GM21360 (cell line): Measurements from ENCODE around the gene LRRC38.
"Not testable (repeated sequence)": the region's sequence is repeated elsewhere in the genome, so short reads cannot be mapped to it uniquely, and the experiment has no call there.

Source experiments
- ATAC-seq: cut with Tn5 transposase; IDR thresholded peaks from one replicate; pipeline ENCODE4 v1.9.1; 2021; ENCODE audit warnings: mild to moderate bottlenecking, moderate library complexity; ENCODE audit not compliant: unreplicated experiment

The LRRC38 gene

DNA sequence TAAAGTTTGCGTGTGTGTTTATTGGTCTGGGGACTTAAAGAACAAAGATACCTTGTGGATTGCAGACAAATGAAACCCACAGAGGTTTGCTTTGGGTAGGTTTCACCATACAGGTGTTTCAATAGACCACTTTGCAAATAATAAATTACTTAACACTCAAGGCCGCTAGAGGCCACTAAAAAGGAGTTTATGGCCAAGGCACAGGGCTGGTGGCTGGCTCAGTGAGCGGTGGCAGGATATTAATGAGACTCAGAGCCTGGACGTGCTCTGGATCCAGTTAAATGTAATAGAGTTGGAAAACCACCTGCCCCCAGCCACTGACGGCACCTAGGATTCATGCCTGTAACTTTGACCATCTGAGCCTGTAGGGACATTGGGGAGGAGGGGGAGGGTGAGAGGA, 44.5 kb downstream of the LRRC38 start:
- no peak for ATAC-seq

DNA sequence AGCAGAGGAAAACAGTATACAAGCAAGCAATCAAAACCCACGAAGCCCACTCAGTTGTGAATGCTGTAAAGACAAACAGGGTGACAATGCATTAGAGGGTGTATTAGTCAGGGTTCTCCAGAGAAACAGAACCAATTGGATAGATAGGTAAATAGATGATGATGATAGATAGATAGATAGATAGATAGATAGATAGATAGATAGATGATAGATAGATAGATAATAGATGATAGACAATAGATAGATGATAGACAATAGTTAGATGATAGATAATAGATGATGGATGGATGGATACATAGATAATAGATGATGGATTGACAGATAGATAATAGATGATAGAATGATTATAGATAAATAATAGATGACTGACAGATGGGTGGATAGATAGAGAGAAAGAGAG, 48.3 kb downstream of the LRRC38 start:
- no peak for ATAC-seq

DNA sequence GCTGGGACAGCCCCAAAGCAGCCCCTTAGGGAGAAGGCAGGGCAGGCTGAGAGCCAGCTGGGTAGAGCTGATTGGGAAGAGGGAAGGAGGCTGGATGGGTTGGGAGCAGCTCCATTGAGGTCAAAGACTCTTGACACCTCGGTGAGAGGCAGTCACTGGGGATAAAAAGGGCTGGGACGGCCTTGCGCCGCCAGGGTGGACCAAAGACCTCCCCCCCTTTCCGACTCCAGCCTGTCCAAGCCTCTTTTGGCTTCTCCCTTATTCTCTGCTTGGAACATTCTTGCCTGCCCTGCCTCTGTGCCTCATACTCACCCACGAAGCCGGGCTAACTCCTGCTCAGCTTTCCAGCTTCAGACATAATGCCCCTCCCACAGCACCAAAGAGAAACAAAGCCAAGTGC, 51.1 kb downstream of the LRRC38 start:
- no peak for ATAC-seq

DNA sequence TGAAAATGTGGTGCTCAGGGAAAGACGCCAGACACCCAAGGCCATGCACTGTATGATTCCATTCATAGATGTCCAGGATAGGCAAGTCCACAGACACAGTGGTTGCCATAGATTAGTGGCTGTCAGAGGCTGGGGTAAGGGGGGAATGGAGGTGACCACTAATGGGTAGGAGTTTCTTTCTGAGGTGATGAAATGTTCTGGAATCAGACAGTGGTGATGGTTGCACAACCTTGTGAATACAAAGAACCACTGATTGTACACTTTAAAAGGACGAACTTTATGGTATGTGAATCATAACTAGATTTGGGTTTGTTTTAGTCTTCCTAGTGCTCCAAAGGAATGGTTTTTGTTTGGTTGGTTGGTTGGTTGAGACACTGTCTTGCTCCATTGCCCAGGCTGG, 51.8 kb downstream of the LRRC38 start:
- ATAC-seq: no peak

DNA sequence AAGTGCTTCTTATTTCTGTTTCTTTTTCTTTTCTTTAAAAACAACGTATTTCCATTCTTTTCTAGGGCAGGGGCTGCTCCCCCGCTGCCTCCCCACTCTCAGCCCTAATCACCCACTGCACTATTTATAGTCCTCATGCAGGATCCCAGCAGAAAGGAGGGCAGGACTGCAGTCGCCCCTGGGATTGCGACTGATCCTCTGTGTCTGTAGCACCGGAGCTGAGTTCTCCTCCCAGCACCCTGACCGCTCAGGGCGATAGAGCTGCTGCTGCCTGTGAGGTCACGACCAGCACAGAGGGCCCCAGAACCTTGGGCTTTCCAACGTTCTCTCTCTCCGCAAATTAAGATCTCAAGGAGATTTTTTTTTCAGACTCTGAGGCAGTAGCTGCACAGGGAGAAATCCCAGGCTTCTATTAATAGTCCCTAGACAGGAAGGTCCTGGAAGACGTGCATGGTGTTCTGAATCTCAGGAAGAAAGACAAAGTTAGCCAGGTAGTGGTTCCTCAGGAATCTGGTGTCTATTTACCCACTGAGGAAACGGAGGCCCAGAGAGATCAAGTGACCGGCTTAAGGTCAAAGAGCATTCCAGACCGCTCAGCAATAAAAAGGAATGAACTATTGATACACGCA, 56.8 kb downstream of the LRRC38 start:
- no peak for ATAC-seq

DNA sequence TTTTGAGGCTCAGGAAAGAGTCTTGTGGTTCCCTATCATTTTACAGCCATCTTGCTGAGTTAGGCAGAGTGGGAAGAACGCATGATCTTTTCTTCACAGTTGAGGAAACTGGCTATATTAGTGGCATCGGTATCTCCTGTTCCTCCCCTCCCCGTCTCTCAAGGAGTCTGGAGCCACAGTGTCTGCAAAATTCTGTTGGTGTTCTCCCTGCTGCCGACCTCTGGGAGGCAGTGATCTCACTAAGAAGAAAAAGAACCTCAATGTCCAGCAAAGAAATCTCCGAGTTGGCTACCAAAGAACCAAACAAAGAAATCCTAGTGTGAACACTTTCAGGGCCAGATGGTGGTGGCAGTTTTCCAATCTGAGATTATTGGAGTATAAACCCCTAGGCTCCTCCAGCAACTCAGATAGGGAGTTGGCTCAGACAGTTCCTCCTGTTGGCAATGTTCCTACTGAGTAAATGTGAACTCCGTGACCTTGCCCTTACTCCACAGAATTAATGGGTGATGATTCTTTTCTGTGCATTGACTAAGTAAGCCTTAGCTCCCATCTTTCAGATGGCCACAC, 62.3 kb downstream of the LRRC38 start:
- ATAC-seq: no peak

DNA sequence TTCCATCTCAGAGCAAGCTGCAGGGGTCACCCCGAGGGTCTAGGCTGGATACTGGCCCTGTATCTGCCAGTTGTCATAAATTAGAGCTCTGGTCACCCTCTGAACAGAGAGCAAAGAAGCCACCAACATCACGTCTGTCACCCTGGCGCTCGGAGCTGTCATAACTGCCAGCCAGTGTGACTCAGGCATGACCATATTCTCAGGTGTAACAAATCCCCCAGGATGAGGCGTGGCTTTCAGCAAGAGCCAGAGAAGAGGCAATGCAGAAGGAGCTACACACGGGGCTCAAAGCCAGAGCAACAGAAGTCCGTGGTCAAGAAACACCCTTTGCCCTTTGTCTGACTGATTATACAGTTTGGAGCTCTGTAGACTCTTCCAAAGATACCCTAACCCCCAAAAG, 63.6 kb downstream of the LRRC38 start:
- no peak for ATAC-seq

DNA sequence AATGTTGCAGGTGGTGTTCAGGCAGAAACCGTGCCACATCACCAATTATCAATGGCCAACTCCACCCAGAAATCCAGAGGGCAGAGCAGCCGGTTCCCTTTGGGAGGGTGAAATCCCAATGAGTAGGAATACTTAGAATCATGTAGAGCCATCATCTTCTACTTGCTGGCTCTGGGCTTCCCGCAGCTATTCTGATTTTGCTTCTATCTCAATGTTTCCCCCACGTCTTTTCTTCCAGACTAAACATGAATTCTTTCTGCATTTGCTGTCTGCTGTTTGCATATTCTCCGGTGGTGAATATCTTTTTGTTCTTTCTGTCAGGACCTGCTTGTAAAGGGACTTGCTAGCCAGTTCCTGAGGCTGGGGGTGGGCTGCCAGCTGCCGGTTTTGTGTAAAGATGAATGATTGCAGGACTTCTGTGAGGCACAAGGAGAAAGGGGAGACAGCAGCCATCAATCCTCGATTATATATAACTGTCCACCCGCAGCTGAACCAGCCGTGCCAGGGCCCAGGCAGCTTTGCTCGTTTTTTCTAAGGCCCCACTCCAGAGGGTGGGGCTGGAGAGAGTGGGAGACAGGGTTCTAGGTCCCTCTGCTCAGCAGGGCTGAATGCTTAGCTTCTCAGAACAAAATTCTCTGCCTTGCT, 70.3 kb downstream of the LRRC38 start:
- ATAC-seq: no peak

DNA sequence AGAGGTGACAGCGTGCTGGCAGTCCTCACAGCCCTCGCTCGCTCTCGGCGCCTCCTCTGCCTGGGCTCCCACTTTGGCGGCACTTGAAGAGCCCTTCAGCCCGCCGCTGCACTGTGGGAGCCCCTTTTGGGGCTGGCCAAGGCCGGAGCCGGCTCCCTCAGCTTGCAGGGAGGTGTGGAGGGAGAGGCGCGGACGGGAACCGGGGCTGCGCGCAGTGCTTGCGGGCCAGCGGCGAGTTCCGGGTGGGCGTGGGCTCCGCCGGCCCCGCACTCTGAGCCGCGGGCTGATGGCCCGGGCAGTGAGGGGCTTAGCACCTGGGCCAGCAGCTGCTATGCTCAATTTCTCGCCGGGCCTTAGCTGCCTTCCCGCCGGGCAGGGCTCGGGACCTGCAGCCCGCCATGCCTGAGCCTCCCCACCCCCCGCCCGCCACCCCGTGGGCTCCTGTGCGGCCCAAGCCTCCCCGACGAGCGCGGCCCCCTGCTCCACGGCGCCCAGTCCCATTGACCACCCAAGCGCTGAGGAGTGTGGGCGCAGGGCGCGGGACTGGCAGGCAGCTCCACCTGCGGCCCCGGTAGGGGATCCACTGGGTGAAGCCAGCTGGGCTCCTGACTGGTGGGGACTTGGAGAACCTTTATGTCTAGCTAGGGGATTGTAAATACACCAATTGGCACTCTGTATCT, 74.6 kb downstream of the LRRC38 start:
- ATAC-seq: not testable (repeated sequence)

DNA sequence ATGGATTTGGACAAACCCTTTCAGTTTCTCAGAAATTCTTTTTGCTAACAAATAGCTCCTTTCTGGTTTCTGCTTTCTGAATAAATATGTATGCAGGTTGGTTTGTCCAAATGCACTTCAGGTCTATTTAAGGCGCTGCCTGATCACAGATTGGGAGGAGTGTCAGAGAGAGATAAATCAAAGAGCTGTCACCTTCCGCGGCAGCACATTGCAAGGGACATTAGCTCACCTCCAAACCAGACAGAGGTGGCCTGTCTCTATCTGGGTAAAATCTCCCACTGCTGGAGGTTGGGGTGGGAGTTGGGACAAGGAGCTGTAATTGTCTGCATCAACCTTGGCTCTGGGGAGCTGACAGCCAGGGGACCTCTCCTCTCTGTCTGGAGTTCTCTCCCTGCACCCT, 78.3 kb downstream of the LRRC38 start:
- ATAC-seq: no peak

DNA sequence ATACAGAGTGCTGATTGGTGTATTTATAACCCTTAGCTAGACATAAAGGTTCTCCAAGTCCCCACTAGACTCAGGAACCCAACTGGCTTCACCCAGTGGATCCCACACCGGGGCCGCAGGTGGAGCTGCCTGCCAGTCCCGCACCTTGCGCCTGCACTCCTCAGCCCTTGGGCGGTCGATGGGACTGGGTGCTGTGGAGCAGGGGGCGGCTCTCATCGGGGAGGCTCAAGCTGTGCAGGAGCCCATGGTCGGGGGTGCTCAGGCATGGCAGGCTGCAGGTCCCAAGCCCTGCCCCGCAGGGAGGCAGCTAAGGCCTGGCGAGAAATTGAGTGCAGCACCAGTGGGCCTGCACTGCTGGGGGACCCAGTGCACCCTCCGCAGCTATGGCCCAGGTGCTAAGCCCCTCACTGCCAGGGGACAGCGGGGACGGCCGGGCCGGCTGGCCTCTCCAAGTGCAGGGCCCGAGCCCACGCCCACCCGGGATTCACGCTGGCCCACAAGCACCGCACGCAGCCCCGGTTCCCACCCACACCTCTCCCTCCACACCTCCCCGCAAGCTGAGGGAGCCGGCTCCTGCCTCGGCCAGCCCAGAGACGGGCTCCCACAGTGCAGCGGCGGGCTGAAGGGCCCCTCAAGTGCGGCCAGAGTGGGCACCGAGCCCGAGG, 80.0 kb downstream of the LRRC38 start:
- not testable (repeated sequence) for ATAC-seq

DNA sequence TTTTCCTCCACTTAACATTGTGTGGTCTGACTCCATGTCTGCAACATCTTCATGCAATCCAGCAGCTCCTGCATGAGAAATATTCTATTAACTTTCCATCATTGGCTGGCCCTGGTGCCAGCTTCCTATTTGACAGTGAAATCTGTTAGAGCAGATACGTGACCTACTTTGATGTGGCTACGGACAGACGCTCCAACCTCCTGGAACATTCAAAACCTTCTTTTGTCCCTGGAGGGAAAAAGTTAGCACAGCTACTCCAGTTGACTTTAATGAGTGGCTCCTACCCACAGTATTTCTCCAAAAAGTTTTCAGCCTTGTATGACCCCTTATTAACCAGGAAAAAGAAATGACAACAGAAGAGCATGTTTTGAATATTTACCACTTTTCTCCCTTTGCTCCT, 81.6 kb downstream of the LRRC38 start:
- ATAC-seq: no peak

DNA sequence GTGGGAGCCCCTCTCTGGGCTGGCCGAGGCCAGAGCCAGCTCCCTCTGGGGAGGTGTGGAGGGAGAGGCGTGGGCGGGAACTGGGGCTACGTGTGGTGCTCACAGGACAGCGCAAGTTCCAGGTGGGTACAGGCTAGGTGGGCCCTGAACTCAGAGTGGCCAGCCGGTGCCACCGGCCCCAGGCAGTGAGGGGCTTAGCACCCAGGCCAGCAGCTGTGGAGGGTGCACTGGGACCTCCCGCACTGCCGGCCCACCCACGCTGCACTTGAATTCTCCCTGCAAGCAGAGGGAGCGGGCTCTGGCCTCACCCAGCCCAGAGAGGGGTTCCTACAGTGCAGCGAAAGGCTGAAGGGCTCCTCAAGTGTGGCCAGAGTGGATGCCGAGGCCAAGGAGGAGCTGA, 83.3 kb downstream of the LRRC38 start:
- ATAC-seq: no peak
